Lower leg skin (tissue), 3 donors: ENCODE results near the gene TDRKH.

ENCODE experiments used
- CTCF ChIP-seq, 3 donors: fragments of 450-650 bp; IDR thresholded peaks; one replicate each; pipeline ENCODE4 v1.5.1; 2016; ENCODE audit warnings: antibody characterized with exemption in 3 of 3, mild to moderate bottlenecking in 3 of 3, moderate library complexity in 2 of 3
- POLR2A ChIP-seq, 2 donors: fragments of 450-650 bp; IDR thresholded peaks; one replicate each; pipeline ENCODE4 v1.6.1; 2016 to 2017; ENCODE audit warnings: antibody characterized with exemption in 2 of 2, mild to moderate bottlenecking in 1 of 2, moderate library complexity in 1 of 2

DNA sequence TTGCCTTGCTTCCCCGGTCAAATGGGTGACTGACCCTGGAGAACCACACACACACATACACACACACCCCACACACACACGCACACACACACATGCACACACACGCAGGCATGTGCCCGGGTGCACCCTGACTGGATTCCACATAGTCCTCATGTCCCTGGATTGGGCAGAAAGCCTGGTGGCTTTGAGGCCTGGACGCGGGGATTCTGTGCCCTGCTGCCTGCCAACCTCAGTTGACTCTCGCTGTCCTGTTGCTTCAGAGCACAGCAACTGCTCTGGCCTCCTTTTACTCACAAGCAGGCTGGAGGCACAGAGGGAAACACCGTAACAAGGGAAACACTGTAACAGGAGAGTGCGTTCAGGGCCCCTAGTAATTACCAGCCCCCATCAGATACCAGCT is 34.9 kb upstream of the TDRKH start:
- TF ChIP-seq CTCF (IDR thresholded peaks at IDR 0.05) (no peak), POLR2A (IDR thresholded peaks at IDR 0.05) (no peak)
